Stimulated activated CD8-positive, alpha-beta memory T cell treated with anti-CD3 and anti-CD28 coated beads, Interleukin-7, amount 100 ng/mL, for 1 hour (primary cell): Measurements from ENCODE around the gene SLC25A11.

ENCODE experiments used
- DNase-seq, 2 donors: peaks; one replicate each; pipeline ENCODE4 v3.0.0-alpha.2; 2020; ENCODE audit warnings: low read depth in 2 of 2

The SLC25A11 gene, protein sequence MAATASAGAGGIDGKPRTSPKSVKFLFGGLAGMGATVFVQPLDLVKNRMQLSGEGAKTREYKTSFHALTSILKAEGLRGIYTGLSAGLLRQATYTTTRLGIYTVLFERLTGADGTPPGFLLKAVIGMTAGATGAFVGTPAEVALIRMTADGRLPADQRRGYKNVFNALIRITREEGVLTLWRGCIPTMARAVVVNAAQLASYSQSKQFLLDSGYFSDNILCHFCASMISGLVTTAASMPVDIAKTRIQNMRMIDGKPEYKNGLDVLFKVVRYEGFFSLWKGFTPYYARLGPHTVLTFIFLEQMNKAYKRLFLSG

GRCh38 chr17:4939796-4940554, at the start of gene SLC25A11, which contains the start of gene RNF167:
SLC25A11 (minus strand) TSS chr17:4940046; CDS start chr17:4939910, 136 bp downstream.
RNF167 (plus strand) TSS chr17:4940268; CDS start chr17:4940910, 642 bp downstream.
- DNase-seq = peak; percentile 86 to 88

- no peak for DNase-seq
Observed at GRCh38 chr17:4987767-4988567, 48.1 kb upstream of the SLC25A11 start.

DNA sequence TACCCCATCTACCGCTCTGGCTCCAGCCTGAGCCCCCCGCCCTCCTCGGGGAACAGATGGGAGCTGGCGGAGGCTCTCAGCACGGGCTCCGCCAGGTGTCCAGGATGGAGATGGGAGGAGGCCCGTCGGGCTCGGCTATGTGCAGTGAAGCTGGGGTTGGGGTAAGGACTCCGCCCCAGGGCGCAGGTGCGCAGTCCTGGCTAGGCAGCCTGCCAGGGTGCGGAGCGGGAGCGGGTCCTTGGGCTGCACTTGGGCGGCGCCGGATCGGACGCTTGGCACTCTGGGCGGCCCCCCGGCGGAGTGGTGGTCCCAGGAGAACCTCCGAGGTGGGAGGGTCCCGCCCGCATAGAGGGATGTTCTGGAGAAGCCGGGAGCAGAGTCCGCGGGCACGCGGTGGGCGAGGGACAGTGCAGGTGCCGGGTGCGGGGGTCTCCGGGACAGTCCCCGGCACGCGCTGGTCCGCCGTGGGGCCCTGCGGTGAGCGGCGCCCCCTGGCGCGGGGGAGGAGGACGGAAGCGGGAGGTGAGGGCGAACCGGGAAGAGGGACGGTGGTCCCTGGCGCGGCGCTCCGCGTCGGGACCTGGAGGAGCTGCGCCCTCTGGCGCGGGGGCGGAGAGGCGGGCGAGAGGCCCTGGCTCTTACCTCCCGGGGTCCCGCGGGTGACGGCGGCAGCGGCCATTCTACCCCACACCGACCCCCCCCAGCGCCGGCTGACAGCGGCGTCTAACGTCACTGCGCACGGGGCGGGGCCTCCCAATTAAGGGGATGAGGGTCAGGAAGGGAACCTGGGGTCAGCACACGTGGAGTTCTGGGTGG, 47.3 kb upstream of the SLC25A11 start, which contains the start of gene CAMTA2:
CAMTA2 (minus strand) TSS at position 725 of the 816 bp plus-strand sequence. CDS start 1,453 bp downstream, outside the sequence.
- DNase-seq = peak; percentile 75 to 77

GRCh38 chr17:4986403-4986802, 46.6 kb upstream of the SLC25A11 start:
- no peak for DNase-seq

GRCh38 chr17:4982305-4982704, 42.5 kb upstream of the SLC25A11 start:
- DNase-seq = no peak

- DNase-seq = no peak
Observed at GRCh38 chr17:4980644-4981216, 40.9 kb upstream of the SLC25A11 start.

- DNase-seq = no peak
Observed at GRCh38 chr17:4978726-4979125, 38.9 kb upstream of the SLC25A11 start.

GRCh38 chr17:4974115-4974670, 34.3 kb upstream of the SLC25A11 start:
- DNase-seq = no peak

- no peak for DNase-seq
Observed at GRCh38 chr17:4973256-4974114, 33.6 kb upstream of the SLC25A11 start.

GRCh38 chr17:4972752-4973151, 32.9 kb upstream of the SLC25A11 start:
- no peak for DNase-seq

DNA sequence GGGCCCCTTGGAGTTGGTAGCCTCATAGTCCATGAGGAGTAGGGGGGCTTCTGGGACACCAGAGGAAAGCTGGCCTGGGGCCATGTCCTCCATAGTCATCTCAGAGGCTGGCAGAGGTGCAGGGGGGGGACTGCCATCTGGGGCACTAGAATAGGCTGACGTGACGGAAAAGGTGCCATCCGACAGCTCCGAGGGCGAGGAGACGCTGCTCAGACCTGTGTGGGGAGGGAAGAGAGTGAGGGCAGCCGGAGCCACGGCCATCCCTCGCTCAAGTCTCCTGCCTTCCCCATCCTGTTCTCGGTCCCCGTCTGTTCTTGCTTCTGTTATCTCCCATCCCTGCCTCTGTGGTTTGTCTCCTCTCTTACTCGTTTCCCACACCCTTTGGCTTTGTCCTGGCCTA, 32.5 kb upstream of the SLC25A11 start:
- DNase-seq = no peak

- DNase-seq = no peak
Observed at GRCh38 chr17:4971826-4972225, 32.0 kb upstream of the SLC25A11 start.

GRCh38 chr17:4970273-4970672, 30.4 kb upstream of the SLC25A11 start:
- no peak for DNase-seq

DNA sequence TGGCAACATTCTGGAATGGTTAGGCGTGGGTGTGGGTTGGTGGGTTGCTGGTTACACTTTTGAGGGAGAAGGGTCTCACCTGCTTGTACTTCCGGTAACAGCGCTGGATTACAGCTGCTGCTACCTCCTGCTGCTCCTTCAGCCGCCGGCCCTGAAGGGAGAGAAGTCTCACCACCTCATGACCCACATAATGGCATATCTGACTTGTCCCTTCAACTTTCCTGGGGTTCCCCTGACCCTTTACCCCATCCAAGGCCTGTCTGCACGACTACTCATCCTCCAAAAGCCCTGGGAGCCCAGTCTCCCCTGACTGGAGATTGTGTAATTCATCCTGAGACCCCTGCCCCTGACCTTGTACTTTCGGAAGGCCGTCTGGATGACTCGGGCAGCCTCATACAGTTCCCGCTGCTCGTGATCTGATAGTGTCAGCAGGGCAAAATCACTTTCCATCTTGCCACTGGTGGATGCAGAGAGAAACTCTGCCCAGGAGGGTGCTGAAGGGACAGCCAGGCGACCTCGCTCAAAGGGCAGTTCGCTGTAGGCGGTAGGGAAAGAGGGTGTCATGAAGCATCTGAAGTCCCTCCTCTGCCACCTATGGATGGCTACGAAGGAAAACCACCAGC, 29.8 kb upstream of the SLC25A11 start:
- DNase-seq = no peak

- DNase-seq = no peak
Observed at GRCh38 chr17:4969047-4969550, 29.3 kb upstream of the SLC25A11 start.

GRCh38 chr17:4968486-4969046, 28.7 kb upstream of the SLC25A11 start:
- DNase-seq = no peak

- peak; percentile 83 to 88 for DNase-seq
Observed at GRCh38 chr17:4967539-4968485, 28.0 kb upstream of the SLC25A11 start, which contains the start of gene SPAG7. SPAG7 (minus strand) TSS chr17:4967817; CDS start chr17:4967804, 13 bp downstream.
